ENCODE measurements around the gene TSSK2. TPM values are rescaled to one million over a fixed set of nuclear protein-coding genes. Genes with fewer than 3 reads are reported as not detected.

The TSSK2 gene
- total and polyA plus RNA-seq, 11 donors: 0.04 to 0.19 (median 0.12) TPM; not detected in 8

- H3K27me3 ChIP-seq: peaks cover 6 to 22% (median 12%) of the 10 kb centered on the region in 9 donors
- H3K4me3 ChIP-seq: peak overlapping the region in 5 of 12 donors; percentile 86 to 99 (median 89)
- WGBS, 4 donors: 57 to 68% (median 61%) methylated on average over 16 to 19 of the region's 19 CpGs
- no peaks in the 10 kb centered on the region for H3K9me3 ChIP-seq
- H3K27ac ChIP-seq: peak overlapping the region in 3 of 12 donors; percentile 19 to 59 (median 50)
- peaks cover 16 to 83% (median 59%) of the 10 kb centered on the region in 12 donors for H3K4me1 ChIP-seq
- no peak for DNase-seq
- no peaks in the 10 kb centered on the region for H3K36me3 ChIP-seq
- intact Hi-C loops (cut with DNase I): no loop called here
- ATAC-seq: no peak
- TF ChIP-seq POLR2A (IDR thresholded peaks at IDR 0.05) (no peak), CTCF (IDR thresholded peaks at IDR 0.05) (no peak)
These were observed 42.2 kb downstream of the TSSK2 start for GRCh38 chr22:19173047-19174035.

- ATAC-seq: peak in 2 of 4 donors; percentile 8 to 9
- H3K4me3 ChIP-seq: no peak overlapping the region
- peak in 3 of 5 donors; percentile 47 to 67 (median 50) for DNase-seq
- TF ChIP-seq CTCF (IDR thresholded peaks at IDR 0.05): no peak
- TF ChIP-seq POLR2A (IDR thresholded peaks at IDR 0.05): no peak
- H3K36me3 ChIP-seq: no peaks in the 10 kb centered on the region
- peak overlapping the region in 7 of 12 donors; percentile 14 to 73 (median 58) for H3K27ac ChIP-seq
- peaks cover 16 to 83% (median 58%) of the 10 kb centered on the region in 12 donors for H3K4me1 ChIP-seq
- peaks cover 0 to 12% (median 2%) of the 10 kb centered on the region in 9 donors for H3K27me3 ChIP-seq
- no peaks in the 10 kb centered on the region for H3K9me3 ChIP-seq
- intact Hi-C loops (cut with DNase I): loop anchor here in 3 of 10 donors (5.0 kb wide), 4 partner anchors 32 to 303 kb away; partner anchors contain the start of genes CDC45 (in 2 of the 3), UFD1 (in 2 of the 3), ESS2 (in 1 of the 3) and HIRA (in 1 of the 3)
- whole genome bisulfite sequencing, 4 donors: 31 to 40% (median 35%) methylated on average over 11 to 14 of the region's 14 CpGs
These were observed 43.3 kb downstream of the TSSK2 start for GRCh38 chr22:19174106-19175025.

- no peak overlapping the region for H3K4me3 ChIP-seq
- DNase-seq (no peak), ATAC-seq (no peak)
- H3K9me3 ChIP-seq: no peaks in the 10 kb centered on the region
- 56 to 75% (median 73%) methylated on average over 5 to 7 of the region's 7 CpGs for WGBS, 4 donors
- H3K4me1 ChIP-seq: peaks cover 16 to 81% (median 57%) of the 10 kb centered on the region in 12 donors
- no peak for TF ChIP-seq POLR2A (IDR thresholded peaks at IDR 0.05)
- TF ChIP-seq CTCF (IDR thresholded peaks at IDR 0.05): no peak
- intact Hi-C loops (cut with DNase I): loop anchor here in 3 of 10 donors (5.0 kb wide), 4 partner anchors 33 to 302 kb away; partner anchors contain the start of genes CDC45 (in 2 of the 3), UFD1 (in 2 of the 3), ESS2 (in 1 of the 3) and HIRA (in 1 of the 3)
- no peaks in the 10 kb centered on the region for H3K36me3 ChIP-seq
- peak overlapping the region in 7 of 12 donors; percentile 14 to 73 (median 50) for H3K27ac ChIP-seq
- peaks cover 0 to 5% (median 0%) of the 10 kb centered on the region in 9 donors for H3K27me3 ChIP-seq
These were observed 44.0 kb downstream of the TSSK2 start for GRCh38 chr22:19175026-19175601.

All from heart left ventricle (tissue), 16 donors.